Mammary epithelial cell (primary cell): ENCODE measurements around the gene RICTOR.

Experiments
- EZH2 ChIP-seq: IDR thresholded peaks from 2 replicates; pipeline ENCODE4 v1.6.1; 2012; ENCODE audit warnings: low read length, inconsistent platforms, borderline replicate concordance
- TF ChIP-seq, protein P1 (sequence below), 2 donors: IDR thresholded peaks in 1 of 2; conservative IDR thresholded peaks in 1 of 2; 2 replicates each; pipeline ENCODE4 v1.5.1; 2011 to 2012; ENCODE audit warnings: inconsistent platforms in 2 of 2, low read length in 2 of 2, mild to moderate bottlenecking in 2 of 2, control low read depth in 1 of 2, low read depth in 1 of 2; ENCODE audit not compliant: insufficient read depth in 1 of 2; ENCODE audit errors: extremely low read depth in 1 of 2

DNA sequence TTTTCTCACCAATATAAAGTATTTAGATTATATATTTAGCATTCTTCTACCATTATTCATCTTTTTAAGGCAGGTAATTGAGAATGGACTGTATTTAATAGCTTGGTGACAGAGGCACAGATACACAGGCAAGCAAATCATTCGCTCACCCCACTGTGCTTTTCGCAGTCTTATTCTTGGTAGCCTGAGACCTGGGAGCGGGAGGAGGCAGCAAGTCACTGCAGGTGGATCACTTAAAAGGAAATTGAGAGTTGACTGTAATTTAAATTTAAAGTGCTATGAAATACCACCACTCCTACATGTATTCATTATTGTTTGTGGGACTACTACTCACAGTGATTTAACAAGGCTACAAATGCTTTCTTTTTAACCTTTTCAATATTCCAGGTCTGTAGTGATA lies 9.7 kb downstream of the RICTOR start:
- TF ChIP-seq, protein P1, sequence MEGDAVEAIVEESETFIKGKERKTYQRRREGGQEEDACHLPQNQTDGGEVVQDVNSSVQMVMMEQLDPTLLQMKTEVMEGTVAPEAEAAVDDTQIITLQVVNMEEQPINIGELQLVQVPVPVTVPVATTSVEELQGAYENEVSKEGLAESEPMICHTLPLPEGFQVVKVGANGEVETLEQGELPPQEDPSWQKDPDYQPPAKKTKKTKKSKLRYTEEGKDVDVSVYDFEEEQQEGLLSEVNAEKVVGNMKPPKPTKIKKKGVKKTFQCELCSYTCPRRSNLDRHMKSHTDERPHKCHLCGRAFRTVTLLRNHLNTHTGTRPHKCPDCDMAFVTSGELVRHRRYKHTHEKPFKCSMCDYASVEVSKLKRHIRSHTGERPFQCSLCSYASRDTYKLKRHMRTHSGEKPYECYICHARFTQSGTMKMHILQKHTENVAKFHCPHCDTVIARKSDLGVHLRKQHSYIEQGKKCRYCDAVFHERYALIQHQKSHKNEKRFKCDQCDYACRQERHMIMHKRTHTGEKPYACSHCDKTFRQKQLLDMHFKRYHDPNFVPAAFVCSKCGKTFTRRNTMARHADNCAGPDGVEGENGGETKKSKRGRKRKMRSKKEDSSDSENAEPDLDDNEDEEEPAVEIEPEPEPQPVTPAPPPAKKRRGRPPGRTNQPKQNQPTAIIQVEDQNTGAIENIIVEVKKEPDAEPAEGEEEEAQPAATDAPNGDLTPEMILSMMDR (conservative IDR thresholded peaks at IDR 0.05 in 1 of 2, IDR thresholded peaks at IDR 0.05 in 1 of 2; ENCODE audit: extremely low read depth in 1 of 2, insufficient read depth in 1 of 2, low read depth in 1 of 2, low read length in 2 of 2) = no peak
- TF ChIP-seq EZH2 = no peak
